Panc1 (cell line): ENCODE measurements around the gene IL12RB2. TPM values are rescaled to one million over a fixed set of nuclear protein-coding genes. Genes with fewer than 3 reads are reported as not detected.

Experiments used
- ATAC-seq: fragments of 200-7000 bp; cut with Tn5 transposase; 2 replicates; pipeline ENCODE4 v1.9.1; 2020; ENCODE audit warnings: mild to moderate bottlenecking, moderate library complexity
- BruUV-seq: library from RNA; stranded (reverse); fragments of 400-500 nt; replicated peaks from 2 replicates; lab custom pipeline; 2021; lab: Mats Ljungman, UMichigan
- CTCF ChIA-PET: fragments of 300-600 bp; sonication (Branson Sonifier 250); formaldehyde crosslinking; loops from one replicate; lab custom pipeline; 2022; ENCODE audit warnings: antibody characterized with exemption; lab: Charles Lee
- POLR2A ChIA-PET: fragments of 300-600 bp; sonication (Branson Sonifier 250); formaldehyde crosslinking; loops from one replicate; lab custom pipeline; 2022; ENCODE audit warnings: antibody characterized with exemption; lab: Charles Lee
- DNase-seq: peaks from one replicate; pipeline ENCODE4 v3.0.0-alpha.2; 2010; ENCODE audit warnings: low read depth, low spot score
- H3K27ac ChIP-seq: 2 replicates; pipeline ENCODE4 v1.5.1; 2011; ENCODE audit warnings: mild to moderate bottlenecking, low read length, inconsistent platforms
- H3K27me3 ChIP-seq: fragments of 200-500 bp; sonication (Bioruptor generic); 2 replicates; pipeline ENCODE4 v1.6.0; 2014; ENCODE audit warnings: low read length, inconsistent platforms; ENCODE audit not compliant: control insufficient read depth, insufficient read depth
- H3K36me3 ChIP-seq: fragments of 200-500 bp; sonication (Bioruptor generic); 2 replicates; pipeline ENCODE4 v1.5.1; 2014; ENCODE audit warnings: inconsistent platforms, mild to moderate bottlenecking, low read length, moderate library complexity; ENCODE audit not compliant: control insufficient read depth, insufficient read depth
- H3K4me1 ChIP-seq: 2 replicates; pipeline ENCODE4 v1.5.1; 2011; ENCODE audit warnings: inconsistent platforms, mild to moderate bottlenecking, low read length, moderate library complexity; ENCODE audit not compliant: control insufficient read depth, insufficient read depth
- H3K4me3 ChIP-seq, 2 experiments: 2 replicates each; pipeline ENCODE4 v1.5.1; 2011 to 2012; ENCODE audit warnings: low read depth in 2 of 2, low read length in 2 of 2, mild to moderate bottlenecking in 2 of 2, inconsistent platforms in 1 of 2, moderate library complexity in 1 of 2
- H3K9me3 ChIP-seq: fragments of 200-500 bp; sonication (Bioruptor generic); 2 replicates; pipeline ENCODE4 v1.5.1; 2014; ENCODE audit warnings: low read depth, mild to moderate bottlenecking, inconsistent platforms, low read length, moderate library complexity; ENCODE audit not compliant: control insufficient read depth, insufficient read depth
- CTCF ChIP-seq: fragments of 450-650 bp; IDR thresholded peaks from 2 replicates; pipeline ENCODE4 v1.5.1; 2017; ENCODE audit warnings: mild to moderate bottlenecking
- POLR2AphosphoS5 ChIP-seq: IDR thresholded peaks from 2 replicates; pipeline ENCODE4 v1.6.1; 2012; ENCODE audit warnings: mild to moderate bottlenecking, low read depth, low read length, moderate library complexity
- REST ChIP-seq, 2 experiments: IDR thresholded peaks; 2 replicates each; pipeline ENCODE4 v1.6.1; 2011 to 2012; ENCODE audit warnings: low read depth in 2 of 2, control low read depth in 1 of 2, low read length in 1 of 2, mild to moderate bottlenecking in 1 of 2, moderate library complexity in 1 of 2; ENCODE audit not compliant: insufficient read depth in 1 of 2
- SIN3A ChIP-seq: IDR thresholded peaks from 2 replicates; pipeline ENCODE4 v1.6.1; 2012; ENCODE audit warnings: low read depth, mild to moderate bottlenecking, low read length, moderate library complexity, borderline replicate concordance; ENCODE audit not compliant: insufficient read depth
- TCF7L2 ChIP-seq: IDR thresholded peaks from 2 replicates; pipeline ENCODE4 v1.6.1; 2011; ENCODE audit warnings: mild to moderate bottlenecking, low read depth, low read length, inconsistent platforms
- in situ Hi-C: cut with HindIII; loops from 2 replicates; pipeline ENCODE4 v1.10.0; 2016; ENCODE audit warnings: low sequenced_read_pairs, low pct_unique_long_range_greater_than_20kb
- intact Hi-C: fragments of 100-400 bp; cut with micrococcal nuclease; formaldehyde crosslinking; loops from one replicate; pipeline ENCODE4 v1.10.0; 2022; ENCODE audit not compliant: unreplicated experiment
- total RNA-seq: library from RNA; stranded (reverse); gene quantifications from one replicate; pipeline ENCODE4 v1.2.1, GENCODE V29; 2021; ENCODE audit not compliant: unreplicated experiment

The IL12RB2 gene
- total RNA-seq, 1 experiment from 2014 or later: 0.26 TPM

GRCh38 chr1:67381154-67381553 lies 73.5 kb downstream of the IL12RB2 start:
- in situ Hi-C loops (no loop called here), intact Hi-C loops (no loop called here)
- TF ChIP-seq CTCF (no peak), SIN3A (no peak), REST (IDR thresholded peaks at IDR 0.05; ENCODE audit: insufficient read depth in 1 of 2, low read depth in 2 of 2, low read length in 1 of 2) (no peak), TCF7L2 (no peak), POLR2AphosphoS5 (no peak)
- Histone ChIP-seq H3K27me3 (no peaks in the 10 kb centered on the region), H3K4me3 (no peak overlapping the region), H3K36me3 (no peaks in the 10 kb centered on the region; the same call in 1 of the 2 replicates), H3K9me3 (no peaks in the 10 kb centered on the region), H3K4me1 (no peaks in the 10 kb centered on the region), H3K27ac (no peak overlapping the region)
- CTCF ChIA-PET: no interaction called here
- DNase-seq (no peak), ATAC-seq (no peak)
- POLR2A ChIA-PET: no interaction called here
- BruUV-seq: no TSS peak

GRCh38 chr1:67382292-67382691 lies 74.6 kb downstream of the IL12RB2 start:
- no TSS peak for BruUV-seq
- H3K9me3 ChIP-seq: no peaks in the 10 kb centered on the region
- ATAC-seq (no peak), DNase-seq (no peak)
- no peak for TF ChIP-seq SIN3A
- no peak for TF ChIP-seq REST (IDR thresholded peaks at IDR 0.05; ENCODE audit: insufficient read depth in 1 of 2, low read depth in 2 of 2, low read length in 1 of 2)
- TF ChIP-seq POLR2AphosphoS5: no peak
- TF ChIP-seq TCF7L2: no peak
- TF ChIP-seq CTCF: no peak
- intact Hi-C loops: no loop called here
- POLR2A ChIA-PET: interaction anchor here (0.7 kb wide), 1 partner anchor 336 kb away, joined by 5 read pairs; no protein-coding TSS in a partner anchor
- no peaks in the 10 kb centered on the region for H3K27me3 ChIP-seq
- no peak overlapping the region for H3K27ac ChIP-seq
- H3K4me3 ChIP-seq: no peak overlapping the region
- in situ Hi-C loops: no loop called here
- CTCF ChIA-PET: no interaction called here
- no peaks in the 10 kb centered on the region; the same call in 1 of the 2 replicates for H3K36me3 ChIP-seq
- no peaks in the 10 kb centered on the region for H3K4me1 ChIP-seq
